K562 (cell line): ENCODE data around the gene FOXN3. TPM values are rescaled to one million over a fixed set of nuclear protein-coding genes. Genes with fewer than 3 reads are reported as not detected.

ENCODE experiments used
- ARID1B ChIP-seq: fragments of 450-650 bp; IDR thresholded peaks from 2 replicates; pipeline ENCODE4 v1.6.1; 2016; ENCODE audit warnings: antibody characterized with exemption, mild to moderate bottlenecking, inconsistent platforms
- MYC ChIP-seq, 2 experiments: fragments of 250-450 bp in 1 of 2; sonication (Bioruptor Pico) in 1 of 2; IDR thresholded peaks; 2 replicates each; pipeline versions ENCODE4 v1.5.1 to v1.6.1; 2012 to 2021; ENCODE audit warnings: low read depth in 2 of 2, borderline replicate concordance in 1 of 2, improper control_type of control experiment in 1 of 2, low read length in 1 of 2, mild to moderate bottlenecking in 1 of 2, moderate library complexity in 1 of 2
- PCBP2 ChIP-seq: fragments of 200-400 bp; formaldehyde crosslinking; IDR thresholded peaks from 2 replicates; pipeline ENCODE4 v1.6.1; 2018; ENCODE audit warnings: low read length, low read depth, mild to moderate bottlenecking, moderate library complexity; ENCODE audit not compliant: poor library complexity, severe bottlenecking
- PREB ChIP-seq: sonication (generic); formaldehyde crosslinking; IDR thresholded peaks from 2 replicates; pipeline ENCODE4 v1.8.1; 2023; ENCODE audit warnings: mild to moderate bottlenecking, missing genetic modification reagents
- SMARCB1 ChIP-seq: IDR thresholded peaks from 2 replicates; pipeline ENCODE4 v1.6.1; 2011; ENCODE audit warnings: improper control_type of control experiment, low read depth; ENCODE audit not compliant: insufficient read length
- TCF3 ChIP-seq: sonication (generic); formaldehyde crosslinking; IDR thresholded peaks from 2 replicates; pipeline ENCODE4 v1.4.0; 2020; ENCODE audit warnings: mild to moderate bottlenecking, missing genetic modification reagents
- ZBTB12 ChIP-seq: fragments of 250-450 bp; sonication (Bioruptor Pico); IDR thresholded peaks from 2 replicates; pipeline ENCODE4 v1.4.0; 2020
- ZKSCAN8 ChIP-seq: fragments of 200-800 bp; sonication (Bioruptor generic); IDR thresholded peaks from 2 replicates; pipeline ENCODE4 v1.6.1; 2016; ENCODE audit warnings: missing genetic modification characterization, missing compliant biosample characterization
- ZNF311 ChIP-seq: fragments of 250-450 bp; sonication (Bioruptor Pico); IDR thresholded peaks from 2 replicates; pipeline ENCODE4 v1.4.0; 2020; ENCODE audit warnings: mild to moderate bottlenecking, moderate library complexity
- ZNF41 ChIP-seq: fragments of 250-450 bp; sonication (Bioruptor Pico); conservative IDR thresholded peaks from 2 replicates; pipeline ENCODE4 v1.4.0; 2020; ENCODE audit warnings: mild to moderate bottlenecking
- polyA plus RNA-seq, 8 experiments: library from polyadenylated mRNA; depleted of rRNA in 4 of 8; stranded (reverse) in 5 of 8; unstranded in 3 of 8; fragments of >200 nt; fragmentation: Nextera tagmentation in 2 of 8; fragmentation: Illumina TruSeq in 1 of 8; extraction: Ambion mirVana in 2 of 8; extraction: Trizol in 1 of 8; gene quantifications; 2 replicates each; pipeline versions ENCODE4 v1.2.1 to v1.2.3, GENCODE V29; 2011 to 2014; ENCODE audit warnings: inconsistent platforms in 1 of 8, missing spikeins in 1 of 8
- total RNA-seq, 7 experiments: library from RNA; depleted of rRNA in 6 of 7; stranded (reverse); fragments of >200 nt in 6 of 7; fragmentation: Illumina TruSeq in 2 of 7; extraction: Trizol in 2 of 7; gene quantifications; 2 replicates each; pipeline versions ENCODE4 v1.2.1 to v1.2.3, GENCODE V29; 2011 to 2021; ENCODE audit warnings: low replicate concordance in 1 of 7
- TF ChIP-seq, protein P1 (sequence below): fragments of 200-800 bp; sonication (Bioruptor generic); IDR thresholded peaks from 2 replicates; pipeline ENCODE4 v1.6.1; 2017; ENCODE audit warnings: missing genetic modification characterization, missing compliant biosample characterization

The FOXN3 gene
- total and polyA plus RNA-seq, 9 of the 15 experiments (the other 6 are each of a cell fraction or from before 2014, with no cell fraction given) = 0.07 to 1.3 (median 0.40) TPM

DNA sequence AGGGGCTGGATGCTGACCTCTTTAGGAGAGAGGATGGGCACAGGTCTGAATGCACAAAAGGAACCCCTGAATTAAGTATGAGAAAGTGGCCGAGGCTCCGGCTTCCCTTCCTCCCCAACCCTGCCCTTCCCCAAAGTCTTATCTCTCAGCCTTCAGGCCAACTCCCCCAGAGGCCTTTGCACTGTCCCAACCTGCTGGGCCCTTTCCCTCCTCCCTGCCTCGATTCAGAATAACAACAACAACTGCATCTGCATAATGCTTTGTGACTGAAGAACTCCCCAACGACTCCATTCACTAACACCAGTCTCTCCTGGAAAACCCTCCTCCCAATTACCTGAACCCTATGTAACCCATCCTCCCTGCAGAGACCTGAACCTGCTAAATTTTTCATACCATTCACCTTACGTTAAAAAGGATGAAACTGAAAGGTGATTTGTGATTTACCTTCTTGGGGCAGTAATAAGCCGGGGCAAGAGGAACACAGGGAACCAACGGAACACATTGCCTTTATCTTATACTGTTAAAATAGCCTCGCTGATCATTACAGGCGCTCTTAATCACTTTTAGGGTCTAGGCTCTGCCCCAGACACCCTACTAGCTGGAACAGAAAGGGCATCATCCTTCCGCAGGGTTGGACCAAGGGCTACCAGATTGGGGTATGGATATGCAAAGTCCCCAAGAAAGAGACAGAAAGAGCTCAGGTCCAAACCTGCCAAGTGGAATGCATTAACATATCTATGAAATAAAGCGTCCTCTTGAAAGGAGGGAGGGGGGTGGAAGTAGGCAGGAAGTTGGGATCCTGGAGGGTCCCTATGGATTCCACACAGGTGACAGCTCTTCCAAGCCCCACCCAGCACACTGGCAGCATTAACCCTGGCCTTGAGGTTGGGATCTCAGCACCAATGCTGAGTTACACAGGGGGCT, 24.2 kb upstream of the FOXN3 start (continued):
- TF ChIP-seq PREB (CRISPR knock-in tag) (no peak), ZNF311 (CRISPR knock-in tag) (no peak), PCBP2 (no peak), MYC (IDR thresholded peaks at IDR 0.05; ENCODE audit: low read depth, low read length) (no peak), MYC (CRISPR knock-in tag; IDR thresholded peaks at IDR 0.05; ENCODE audit: borderline replicate concordance, low read depth) (no peak), ARID1B (0 out of 2 replicates have a peak, but pooled peaks have one; percentile 40), TCF3 (peak; percentile 55), ZKSCAN8 (CRISPR knock-in tag) (no peak), ZBTB12 (no peak), ZNF41 (no peak), SMARCB1 (no peak)
- TF ChIP-seq, protein P1, sequence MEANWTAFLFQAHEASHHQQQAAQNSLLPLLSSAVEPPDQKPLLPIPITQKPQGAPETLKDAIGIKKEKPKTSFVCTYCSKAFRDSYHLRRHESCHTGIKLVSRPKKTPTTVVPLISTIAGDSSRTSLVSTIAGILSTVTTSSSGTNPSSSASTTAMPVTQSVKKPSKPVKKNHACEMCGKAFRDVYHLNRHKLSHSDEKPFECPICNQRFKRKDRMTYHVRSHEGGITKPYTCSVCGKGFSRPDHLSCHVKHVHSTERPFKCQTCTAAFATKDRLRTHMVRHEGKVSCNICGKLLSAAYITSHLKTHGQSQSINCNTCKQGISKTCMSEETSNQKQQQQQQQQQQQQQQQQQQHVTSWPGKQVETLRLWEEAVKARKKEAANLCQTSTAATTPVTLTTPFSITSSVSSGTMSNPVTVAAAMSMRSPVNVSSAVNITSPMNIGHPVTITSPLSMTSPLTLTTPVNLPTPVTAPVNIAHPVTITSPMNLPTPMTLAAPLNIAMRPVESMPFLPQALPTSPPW (CRISPR knock-in tag) = peak; percentile 14; the same call in 1 of the 2 replicates
